ENCODE measurements around the gene WDR44. TPM values are rescaled to one million over a fixed set of nuclear protein-coding genes. Genes with fewer than 3 reads are reported as not detected.

The WDR44 gene
- total and polyA plus RNA-seq, 2 of the 13 experiments (the other 11 are each of a cell fraction or from before 2014, with no cell fraction given) = 2.2 to 4.3 TPM

GRCh38 chrX:118345464-118346257 lies at the start of gene WDR44 (continued):
- TF ChIP-seq ZNF431 (CRISPR knock-in tag; IDR thresholded peaks at IDR 0.05; ENCODE audit: borderline replicate concordance, low read depth) = no peak
- TF ChIP-seq HMGXB4 (CRISPR knock-in tag; IDR thresholded peaks at IDR 0.05; ENCODE audit: borderline replicate concordance in 1 of 2, low read depth in 1 of 2) = no peak
- TF ChIP-seq CSRNP1 (CRISPR knock-in tag; IDR thresholded peaks at IDR 0.05) = no peak
- no peak for TF ChIP-seq ZNF251 (CRISPR knock-in tag; IDR thresholded peaks at IDR 0.05)
- TF ChIP-seq, protein P1, sequence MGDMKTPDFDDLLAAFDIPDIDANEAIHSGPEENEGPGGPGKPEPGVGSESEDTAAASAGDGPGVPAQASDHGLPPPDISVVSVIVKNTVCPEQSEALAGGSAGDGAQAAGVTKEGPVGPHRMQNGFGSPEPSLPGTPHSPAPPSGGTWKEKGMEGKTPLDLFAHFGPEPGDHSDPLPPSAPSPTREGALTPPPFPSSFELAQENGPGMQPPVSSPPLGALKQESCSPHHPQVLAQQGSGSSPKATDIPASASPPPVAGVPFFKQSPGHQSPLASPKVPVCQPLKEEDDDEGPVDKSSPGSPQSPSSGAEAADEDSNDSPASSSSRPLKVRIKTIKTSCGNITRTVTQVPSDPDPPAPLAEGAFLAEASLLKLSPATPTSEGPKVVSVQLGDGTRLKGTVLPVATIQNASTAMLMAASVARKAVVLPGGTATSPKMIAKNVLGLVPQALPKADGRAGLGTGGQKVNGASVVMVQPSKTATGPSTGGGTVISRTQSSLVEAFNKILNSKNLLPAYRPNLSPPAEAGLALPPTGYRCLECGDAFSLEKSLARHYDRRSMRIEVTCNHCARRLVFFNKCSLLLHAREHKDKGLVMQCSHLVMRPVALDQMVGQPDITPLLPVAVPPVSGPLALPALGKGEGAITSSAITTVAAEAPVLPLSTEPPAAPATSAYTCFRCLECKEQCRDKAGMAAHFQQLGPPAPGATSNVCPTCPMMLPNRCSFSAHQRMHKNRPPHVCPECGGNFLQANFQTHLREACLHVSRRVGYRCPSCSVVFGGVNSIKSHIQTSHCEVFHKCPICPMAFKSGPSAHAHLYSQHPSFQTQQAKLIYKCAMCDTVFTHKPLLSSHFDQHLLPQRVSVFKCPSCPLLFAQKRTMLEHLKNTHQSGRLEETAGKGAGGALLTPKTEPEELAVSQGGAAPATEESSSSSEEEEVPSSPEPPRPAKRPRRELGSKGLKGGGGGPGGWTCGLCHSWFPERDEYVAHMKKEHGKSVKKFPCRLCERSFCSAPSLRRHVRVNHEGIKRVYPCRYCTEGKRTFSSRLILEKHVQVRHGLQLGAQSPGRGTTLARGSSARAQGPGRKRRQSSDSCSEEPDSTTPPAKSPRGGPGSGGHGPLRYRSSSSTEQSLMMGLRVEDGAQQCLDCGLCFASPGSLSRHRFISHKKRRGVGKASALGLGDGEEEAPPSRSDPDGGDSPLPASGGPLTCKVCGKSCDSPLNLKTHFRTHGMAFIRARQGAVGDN (CRISPR knock-in tag; IDR thresholded peaks at IDR 0.05) = peak; percentile 65
- TF ChIP-seq MAFK (conservative IDR thresholded peaks at IDR 0.05 in 1 of 2, IDR thresholded peaks at IDR 0.05 in 1 of 2; ENCODE audit: low read length in 2 of 2) = no peak
- no peak for TF ChIP-seq RORA (CRISPR knock-in tag; IDR thresholded peaks at IDR 0.05)
- TF ChIP-seq KDM5A (IDR thresholded peaks at IDR 0.05; ENCODE audit: borderline replicate concordance, low read length) = no peak
- no peak for TF ChIP-seq SATB2 (CRISPR knock-in tag; IDR thresholded peaks at IDR 0.05)
- TF ChIP-seq ZNF672 (CRISPR knock-in tag; IDR thresholded peaks at IDR 0.05) = no peak
- TF ChIP-seq ZNF639 (CRISPR knock-in tag; conservative IDR thresholded peaks at IDR 0.05) = no peak
- peak; percentile 44; the same call in 1 of the 2 replicates for TF ChIP-seq MYC (CRISPR knock-in tag; IDR thresholded peaks at IDR 0.05; ENCODE audit: borderline replicate concordance)
- TF ChIP-seq ZNF883 (CRISPR knock-in tag; IDR thresholded peaks at IDR 0.05; ENCODE audit: not compliant biosample characterization) = no peak
- TF ChIP-seq ZNF713 (CRISPR knock-in tag; IDR thresholded peaks at IDR 0.05) = no peak
- no peak for TF ChIP-seq NR2F2 (IDR thresholded peaks at IDR 0.05; ENCODE audit: borderline replicate concordance, low read depth)
- TF ChIP-seq ISL2 (CRISPR knock-in tag; IDR thresholded peaks at IDR 0.05) = no peak
- no peak for TF ChIP-seq U2AF2 (IDR thresholded peaks at IDR 0.05; ENCODE audit: low read depth, low read length)
- no peak for TF ChIP-seq MAFG (CRISPR knock-in tag; IDR thresholded peaks at IDR 0.05)
- TF ChIP-seq ZSCAN9 (CRISPR knock-in tag; IDR thresholded peaks at IDR 0.05; ENCODE audit: borderline replicate concordance) = no peak
- no peak for TF ChIP-seq NR3C1 (CRISPR knock-in tag; IDR thresholded peaks at IDR 0.05)

All from HepG2 (cell line).